A549 (cell line): Measurements from ENCODE around the gene ADK. TPM values are rescaled to one million over a fixed set of nuclear protein-coding genes. Genes with fewer than 3 reads are reported as not detected.

Source experiments
- ATAC-seq, 2 experiments: fragments of 200-7000 bp in 1 of 2; fragments of >200 bp in 1 of 2; cut with Nextera tagmentation in 1 of 2; cut with Tn5 transposase in 1 of 2; 3 replicates each; pipeline versions ENCODE4 v1.8.0 to v1.9.1; 2018 to 2020; ENCODE audit warnings: mild to moderate bottlenecking in 1 of 2, moderate library complexity in 1 of 2
- CTCF ChIA-PET: fragments of 300-600 bp; sonication (Branson Sonifier 250); formaldehyde crosslinking; extraction: SDS; loops from one replicate; lab custom pipeline; 2021; ENCODE audit warnings: antibody characterized with exemption, inconsistent platforms; lab: Yijun Ruan, JAX
- POLR2A ChIA-PET: fragments of 350-600 bp; formaldehyde crosslinking; extraction: SDS; loops from one replicate; lab custom pipeline; 2021; ENCODE audit warnings: antibody characterized with exemption, inconsistent platforms; lab: Yijun Ruan, JAX
- DNase-seq, 2 experiments: peaks; one replicate each; pipeline versions ENCODE4 v3.0.0 to v3.0.0-alpha.2; 2011 to 2016; ENCODE audit warnings: low read depth in 1 of 2, low spot score in 1 of 2
- FAIRE-seq: peaks from 2 replicates; lab custom pipeline; 2011; peaks lifted over from hg19 to GRCh38; lab: Jason Lieb, UNC
- H3K27ac ChIP-seq, 2 experiments: fragments of >200 bp; sonication (Bioruptor Twin); formaldehyde crosslinking; 3 replicates each; pipeline ENCODE4 v1.5.1; 2016 to 2017
- H3K4me1 ChIP-seq: fragments of >200 bp; sonication (Bioruptor Twin); formaldehyde crosslinking; 3 replicates; pipeline ENCODE4 v1.6.1; 2016
- H3K4me2 ChIP-seq: fragments of >200 bp; sonication (Bioruptor Twin); formaldehyde crosslinking; 3 replicates; pipeline ENCODE4 v1.6.1; 2016
- H3K4me3 ChIP-seq: fragments of >200 bp; sonication (Bioruptor Twin); formaldehyde crosslinking; 3 replicates; pipeline ENCODE4 v1.5.1; 2016
- H3K9me3 ChIP-seq: fragments of >200 bp; sonication (Bioruptor Twin); formaldehyde crosslinking; 3 replicates; pipeline ENCODE4 v1.6.1; 2016
- BCL3 ChIP-seq: fragments of >200 bp; sonication (Bioruptor Twin); formaldehyde crosslinking; IDR thresholded peaks from 3 replicates; pipeline ENCODE4 v1.6.1; 2016
- CBX2 ChIP-seq: fragments of 200-600 bp; sonication (generic); IDR thresholded peaks from 2 replicates; pipeline ENCODE4 v1.6.1; 2016; ENCODE audit warnings: low read depth, mild to moderate bottlenecking, borderline replicate concordance
- CHD4 ChIP-seq: fragments of 200-600 bp; sonication (generic); IDR thresholded peaks from 2 replicates; pipeline ENCODE4 v1.6.1; 2016; ENCODE audit warnings: antibody characterized with exemption, mild to moderate bottlenecking, borderline replicate concordance
- CTCF ChIP-seq: fragments of >200 bp; sonication (Bioruptor Twin); formaldehyde crosslinking; IDR thresholded peaks from 3 replicates; pipeline ENCODE4 v1.5.1; 2016
- ESRRA ChIP-seq: fragments of 150-350 bp; IDR thresholded peaks from 2 replicates; pipeline ENCODE4 v1.6.1; 2014; ENCODE audit warnings: mild to moderate bottlenecking, low read length, borderline replicate concordance
- FOSB ChIP-seq: fragments of 250-450 bp; sonication (Bioruptor Pico); IDR thresholded peaks from 2 replicates; pipeline ENCODE4 v1.5.0; 2020; ENCODE audit warnings: mild to moderate bottlenecking, moderate library complexity
- FOSL2 ChIP-seq, 2 experiments: fragments of 450-650 bp in 1 of 2; fragments of >200 bp in 1 of 2; sonication (Bioruptor Twin) in 1 of 2; formaldehyde crosslinking; IDR thresholded peaks; 2 replicates each; pipeline versions ENCODE4 v1.5.0 to v1.6.1; 2016 to 2020; ENCODE audit warnings: mild to moderate bottlenecking in 1 of 2, moderate library complexity in 1 of 2
- FOXS1 ChIP-seq: fragments of 250-450 bp; sonication (Bioruptor Pico); IDR thresholded peaks from 2 replicates; pipeline ENCODE4 v1.5.0; 2020; ENCODE audit warnings: mild to moderate bottlenecking, moderate library complexity
- HES2 ChIP-seq: fragments of >200 bp; sonication (Bioruptor Twin); formaldehyde crosslinking; IDR thresholded peaks from 2 replicates; pipeline ENCODE4 v1.6.1; 2016
- HMGXB4 ChIP-seq: fragments of 250-450 bp; sonication (Bioruptor Pico); IDR thresholded peaks from 2 replicates; pipeline ENCODE4 v1.5.0; 2021; ENCODE audit warnings: mild to moderate bottlenecking, moderate library complexity, borderline replicate concordance
- HOXB13 ChIP-seq: fragments of 250-450 bp; sonication (Bioruptor Pico); IDR thresholded peaks from 2 replicates; pipeline ENCODE4 v1.5.0; 2020; ENCODE audit warnings: low read depth, mild to moderate bottlenecking, moderate library complexity
- HOXB5 ChIP-seq: fragments of 250-450 bp; sonication (Bioruptor Pico); IDR thresholded peaks from 2 replicates; pipeline ENCODE4 v1.5.0; 2020; ENCODE audit warnings: mild to moderate bottlenecking, moderate library complexity
- JUN ChIP-seq, 2 experiments: fragments of >200 bp; sonication (Bioruptor Twin); formaldehyde crosslinking; IDR thresholded peaks; 2 replicates in 1 of 2; 3 replicates in 1 of 2; pipeline ENCODE4 v1.6.1; 2016 to 2017
- JUNB ChIP-seq: fragments of >200 bp; sonication (Bioruptor Twin); formaldehyde crosslinking; IDR thresholded peaks from 2 replicates; pipeline ENCODE4 v1.6.1; 2016
- NPAS2 ChIP-seq: fragments of 250-450 bp; sonication (Bioruptor Pico); IDR thresholded peaks from 2 replicates; pipeline ENCODE4 v1.8.0; 2022; ENCODE audit warnings: mild to moderate bottlenecking, moderate library complexity, borderline replicate concordance
- NR3C1 ChIP-seq: fragments of >200 bp; sonication (Bioruptor Twin); formaldehyde crosslinking; IDR thresholded peaks from 3 replicates; pipeline ENCODE4 v1.6.1; 2017
- PBX3 ChIP-seq: IDR thresholded peaks from 2 replicates; pipeline ENCODE4 v1.6.1; 2012
- PHF8 ChIP-seq: fragments of 200-600 bp; sonication (generic); IDR thresholded peaks from 2 replicates; pipeline ENCODE4 v1.6.1; 2016; ENCODE audit warnings: low read depth, mild to moderate bottlenecking, antibody characterized with exemption, moderate library complexity, borderline replicate concordance
- POLR2A ChIP-seq: IDR thresholded peaks from 2 replicates; pipeline ENCODE4 v1.6.1; 2012; ENCODE audit warnings: mild to moderate bottlenecking, low read length
- RAD21 ChIP-seq, 2 experiments: fragments of >200 bp in 1 of 2; sonication (Bioruptor Twin) in 1 of 2; formaldehyde crosslinking in 1 of 2; IDR thresholded peaks in 1 of 2; conservative IDR thresholded peaks in 1 of 2; 2 replicates in 1 of 2; 3 replicates in 1 of 2; pipeline ENCODE4 v1.6.1; 2012 to 2018; ENCODE audit warnings: inconsistent platforms in 1 of 2
- TFCP2L1 ChIP-seq: fragments of 250-450 bp; sonication (Bioruptor Pico); IDR thresholded peaks from 2 replicates; pipeline ENCODE4 v1.5.0; 2021; ENCODE audit warnings: mild to moderate bottlenecking
- USF2 ChIP-seq: fragments of 450-650 bp; IDR thresholded peaks from 2 replicates; pipeline ENCODE4 v1.6.1; 2014; ENCODE audit warnings: antibody characterized with exemption
- ZC3H11A ChIP-seq: fragments of 450-650 bp; IDR thresholded peaks from 2 replicates; pipeline ENCODE4 v1.6.1; 2014; ENCODE audit warnings: antibody characterized with exemption, mild to moderate bottlenecking
- ZSCAN20 ChIP-seq: fragments of 250-450 bp; sonication (Bioruptor Pico); IDR thresholded peaks from 2 replicates; pipeline ENCODE4 v1.8.0; 2022; ENCODE audit warnings: mild to moderate bottlenecking, moderate library complexity
- WGBS: methylation state at CpG from one replicate; pipeline ENCODE4 v1.1.6; 2017; ENCODE audit errors: missing lambda C conversion rate; 5-methylcytosine and 5-hydroxymethylcytosine counted together
- polyA plus RNA-seq, 4 experiments: library from polyadenylated mRNA; depleted of rRNA in 3 of 4; stranded (reverse); fragments of >200 nt; fragmentation: RNase III in 1 of 4; extraction: RNeasy Plus Mini Kit Qiagen cat#74134 plus additional on column Dnase treatment in 1 of 4; gene quantifications; 2 replicates in 3 of 4; 3 replicates in 1 of 4; pipeline ENCODE4 v1.2.3, GENCODE V29; 2011 to 2017

ADK gene
- polyA plus RNA-seq, 2 of the 4 experiments (the other 2 are of a cell fraction) = 35.8 to 40.7 TPM

GRCh38 chr10:74177140-74177677 lies 26.2 kb downstream of the ADK start (continued):
- TF ChIP-seq HES2 = no peak
- no peak for TF ChIP-seq HOXB5 (CRISPR knock-in tag)
- TF ChIP-seq PBX3 = no peak
- no peak for TF ChIP-seq FOXS1 (CRISPR knock-in tag)
- no peak for TF ChIP-seq NPAS2 (CRISPR knock-in tag)
- no peak for TF ChIP-seq POLR2A
- TF ChIP-seq JUNB = no peak
- TF ChIP-seq ESRRA = no peak
- no peak for TF ChIP-seq ZC3H11A
- TF ChIP-seq FOSL2 (IDR thresholded peaks at IDR 0.05) = no peak
- no peak for TF ChIP-seq FOSL2 (CRISPR knock-in tag; IDR thresholded peaks at IDR 0.05)
- TF ChIP-seq, all 56 proteins: peak for 0

- H3K9me3 ChIP-seq = no peaks in the 10 kb centered on the region
- peak overlapping the region; percentile 3; the same call in 1 of the 3 replicates for H3K4me2 ChIP-seq
- no peak overlapping the region for H3K27ac ChIP-seq
- DNase-seq = no peak
- no peak for ATAC-seq
- no peak for FAIRE-seq
- no peak overlapping the region for H3K4me3 ChIP-seq
- ChIA-PET POLR2A (no interaction called here), CTCF (interaction anchor here (0.9 to 1.5 kb wide), 3 partner anchors 11 to 35 kb away, joined by 3 to 7 read pairs (median 3); no protein-coding TSS in a partner anchor)
- 91% methylated on average over 5 of the region's 5 CpGs for WGBS
- TF ChIP-seq USF2 (no peak), ZSCAN20 (CRISPR knock-in tag) (no peak), HOXB5 (CRISPR knock-in tag) (no peak), HOXB13 (CRISPR knock-in tag) (no peak), NR3C1 (no peak), TFCP2L1 (CRISPR knock-in tag) (no peak), PHF8 (no peak), FOXS1 (CRISPR knock-in tag) (no peak), CTCF (no peak), RAD21 (conservative IDR thresholded peaks at IDR 0.05 in 1 of 2, IDR thresholded peaks at IDR 0.05 in 1 of 2) (no peak), HMGXB4 (CRISPR knock-in tag) (no peak), JUN (IDR thresholded peaks at IDR 0.05) (no peak), POLR2A (no peak), CBX2 (no peak), BCL3 (no peak), FOSB (CRISPR knock-in tag) (no peak), CHD4 (no peak)
- peaks cover 23% of the 10 kb centered on the region for H3K4me1 ChIP-seq
Measured at GRCh38 chr10:74178042-74178791, 27.2 kb downstream of the ADK start.
